Measurements from ENCODE around the gene JAK1.

Gene JAK1

GRCh38 chr1:64891448-64891825 is 74.9 kb downstream of the JAK1 start:
- DNase-seq (ENCODE audit: low read depth), result peak; percentile 10

- no peak for DNase-seq (ENCODE audit: low read depth)
Measured at GRCh38 chr1:64890699-64891447, 75.5 kb downstream of the JAK1 start.

- DNase-seq (ENCODE audit: low read depth), result no peak
Measured at GRCh38 chr1:64887689-64888217, 78.6 kb downstream of the JAK1 start.

- no peak for DNase-seq (ENCODE audit: low read depth)
Measured at GRCh38 chr1:64886877-64887276, 79.5 kb downstream of the JAK1 start.

- DNase-seq (ENCODE audit: low read depth), result no peak
Measured at GRCh38 chr1:64885648-64886047, 80.7 kb downstream of the JAK1 start.

- DNase-seq (ENCODE audit: low read depth), result no peak
Measured at GRCh38 chr1:64884261-64885040, 81.9 kb downstream of the JAK1 start.

- no peak for DNase-seq (ENCODE audit: low read depth)
Measured at GRCh38 chr1:64882574-64883255, 83.6 kb downstream of the JAK1 start.

GRCh38 chr1:64881281-64881680 is 85.1 kb downstream of the JAK1 start:
- no peak for DNase-seq (ENCODE audit: low read depth)

- no peak for DNase-seq (ENCODE audit: low read depth)
Measured at GRCh38 chr1:64880449-64880848, 85.9 kb downstream of the JAK1 start.

GRCh38 chr1:64878931-64879611 is 87.3 kb downstream of the JAK1 start:
- DNase-seq (ENCODE audit: low read depth), result no peak

GRCh38 chr1:64878090-64878489 is 88.3 kb downstream of the JAK1 start:
- no peak for DNase-seq (ENCODE audit: low read depth)

GRCh38 chr1:64877598-64877997 is 88.8 kb downstream of the JAK1 start:
- no peak for DNase-seq (ENCODE audit: low read depth)

GRCh38 chr1:64877151-64877550 is 89.2 kb downstream of the JAK1 start:
- peak; percentile 6 for DNase-seq (ENCODE audit: low read depth)

GRCh38 chr1:64875606-64876005 is 90.7 kb downstream of the JAK1 start:
- DNase-seq (ENCODE audit: low read depth), result no peak

GRCh38 chr1:64875101-64875500 is 91.2 kb downstream of the JAK1 start:
- DNase-seq (ENCODE audit: low read depth), result no peak

- no peak for DNase-seq (ENCODE audit: low read depth)
Measured at GRCh38 chr1:64874666-64875065, 91.7 kb downstream of the JAK1 start.

GRCh38 chr1:64873576-64873975 is 92.8 kb downstream of the JAK1 start:
- DNase-seq (ENCODE audit: low read depth), result no peak

GRCh38 chr1:64872067-64872466 is 94.3 kb downstream of the JAK1 start:
- no peak for DNase-seq (ENCODE audit: low read depth)

- no peak for DNase-seq (ENCODE audit: low read depth)
Measured at GRCh38 chr1:64871256-64871655, 95.1 kb downstream of the JAK1 start.

GRCh38 chr1:64867266-64867665 is 99.1 kb downstream of the JAK1 start:
- no peak for DNase-seq (ENCODE audit: low read depth)

- DNase-seq (ENCODE audit: low read depth), result no peak
Measured at GRCh38 chr1:64866689-64867088, 99.7 kb downstream of the JAK1 start.

- DNase-seq (ENCODE audit: low read depth), result no peak
Measured at GRCh38 chr1:64865105-64865757, 101.1 kb downstream of the JAK1 start.

Data from activated gamma-delta T cell treated with anti-CD3 and anti-CD28 coated beads, Interleukin-2, amount 50 U/mL, for 16 hours (primary cell).